HuH-7 (cell line): ENCODE data around the gene SPRR2F.

Experiments used
- DNase-seq: peaks from one replicate; pipeline ENCODE4 v3.0.0; 2011; ENCODE audit warnings: low spot score

Gene SPRR2F

GRCh38 chr1:153072806-153073726 lies 40.2 kb downstream of the SPRR2F start:
- DNase-seq = no peak

GRCh38 chr1:153071511-153071910 lies 41.8 kb downstream of the SPRR2F start, which contains the start of gene SPRR2B:
Gene SPRR2B, minus strand, starts transcription at chr1:153071611. Its CDS starts 772 bp downstream, at chr1:153070839.
- DNase-seq = no peak

GRCh38 chr1:153070243-153070642 lies 43.1 kb downstream of the SPRR2F start:
- no peak for DNase-seq
